Fibroblast of lung (primary cell): ENCODE data around the gene ERAP2.

ENCODE experiments used
- CTCF ChIP-seq, 2 donors: IDR thresholded peaks in 1 of 2; conservative IDR thresholded peaks in 1 of 2; 1 replicate in 1 of 2; 2 replicates in 1 of 2; pipeline ENCODE4 v1.5.1; 2011 to 2012; ENCODE audit warnings: low read length in 2 of 2, control low read depth in 1 of 2, inconsistent platforms in 1 of 2, low read depth in 1 of 2, mild to moderate bottlenecking in 1 of 2
- EZH2 ChIP-seq: IDR thresholded peaks from 2 replicates; pipeline ENCODE4 v1.5.1; 2012; ENCODE audit warnings: low read length, control low read depth, mild to moderate bottlenecking; ENCODE audit errors: missing control alignments

GRCh38 chr5:96924016-96924443 is 47.7 kb downstream of the ERAP2 start:
- TF ChIP-seq CTCF (conservative IDR thresholded peaks at IDR 0.05 in 1 of 2, IDR thresholded peaks at IDR 0.05 in 1 of 2; ENCODE audit: low read depth in 1 of 2, low read length in 2 of 2), result no peak
- TF ChIP-seq EZH2, result no peak
